ENCODE results near the gene NAA15. TPM values are rescaled to one million over a fixed set of nuclear protein-coding genes. Genes with fewer than 3 reads are reported as not detected.
"Not testable (repeated sequence)": the region's sequence is repeated elsewhere in the genome, so short reads cannot be mapped to it uniquely, and the experiment has no call there.

Gene NAA15
- polyA plus RNA-seq, 4 donors: 30.0 to 38.8 (median 36.5) TPM

DNA sequence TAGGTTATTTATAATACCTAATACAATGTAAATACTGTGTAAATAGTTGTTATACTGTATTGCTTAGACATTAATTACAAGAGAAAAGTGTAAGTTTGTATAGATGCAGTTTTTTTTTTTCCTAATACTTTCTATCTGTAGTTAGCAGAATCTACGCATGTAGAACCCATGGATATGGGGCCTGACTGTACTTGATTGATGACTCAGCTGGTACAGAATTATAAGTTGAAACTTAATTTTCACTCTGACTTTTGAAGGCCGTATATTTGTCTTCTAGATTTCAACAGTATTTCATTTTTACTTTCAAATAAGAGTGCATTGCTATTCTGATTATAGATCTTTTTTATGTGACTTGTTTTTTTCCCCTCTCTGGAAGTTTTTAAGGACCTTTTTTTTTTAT, 31.7 kb downstream of the NAA15 start:
- DNase-seq (ENCODE audit: low read depth in 4 of 4, low spot score in 3 of 4): no peak

- no peak for DNase-seq (ENCODE audit: low read depth in 4 of 4, low spot score in 3 of 4)
Measured at GRCh38 chr4:139337612-139338011, 36.3 kb downstream of the NAA15 start.

- DNase-seq (ENCODE audit: low read depth in 4 of 4, low spot score in 3 of 4): no peak
Measured at GRCh38 chr4:139361301-139361700, 60.0 kb downstream of the NAA15 start.

- no peak for DNase-seq (ENCODE audit: low read depth in 4 of 4, low spot score in 3 of 4)
Measured at GRCh38 chr4:139367421-139368090, 66.3 kb downstream of the NAA15 start.

- DNase-seq (ENCODE audit: low read depth in 4 of 4, low spot score in 3 of 4): peak in 1 of 4 donors; percentile 8
Measured at GRCh38 chr4:139368998-139369397, 67.7 kb downstream of the NAA15 start.

- no peak for DNase-seq (ENCODE audit: low read depth in 4 of 4, low spot score in 3 of 4)
Measured at GRCh38 chr4:139374251-139374650, 72.9 kb downstream of the NAA15 start.

DNA sequence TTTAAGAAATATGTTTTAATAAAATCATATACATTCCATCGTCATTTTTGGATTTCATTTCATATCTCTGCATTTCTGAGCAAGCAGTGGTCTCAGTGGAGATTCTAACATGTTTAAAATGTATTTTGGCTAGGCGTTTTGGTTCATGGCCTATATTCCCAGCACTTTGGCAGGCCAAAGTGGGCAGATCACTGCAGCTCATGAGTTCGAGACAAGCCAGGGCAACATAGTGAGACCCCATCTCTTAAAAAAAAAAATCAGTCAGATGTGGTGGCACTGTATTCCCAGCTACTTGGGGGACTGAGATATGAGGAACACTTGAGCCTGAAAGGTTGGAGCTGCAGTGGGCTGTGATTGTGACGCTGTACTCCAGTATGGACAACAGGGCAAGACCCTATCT, 85.1 kb downstream of the NAA15 start:
- DNase-seq (ENCODE audit: low read depth in 4 of 4, low spot score in 3 of 4): no peak

- DNase-seq (ENCODE audit: low read depth in 4 of 4, low spot score in 3 of 4): no peak
Measured at GRCh38 chr4:139389102-139389501, 87.8 kb downstream of the NAA15 start.

DNA sequence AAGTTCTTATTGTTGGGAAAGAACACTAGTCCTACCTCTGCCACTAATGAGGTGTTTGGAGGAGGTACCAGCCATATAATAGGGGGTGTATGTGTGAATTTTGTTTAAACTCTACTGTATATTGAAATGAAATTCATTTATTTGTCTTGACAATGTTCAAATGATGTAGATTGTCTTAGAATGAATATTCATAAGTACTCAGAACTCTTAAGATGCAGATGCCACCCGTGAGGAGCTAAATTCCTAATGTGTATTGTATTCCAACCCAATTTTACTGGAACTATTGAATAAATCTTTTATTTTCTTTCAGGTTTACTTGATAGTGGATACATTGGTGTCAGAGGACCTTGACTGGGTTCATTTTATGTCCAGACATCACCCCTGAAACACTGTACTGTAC, 88.7 kb downstream of the NAA15 start:
- no peak for DNase-seq (ENCODE audit: low read depth in 4 of 4, low spot score in 3 of 4)

DNA sequence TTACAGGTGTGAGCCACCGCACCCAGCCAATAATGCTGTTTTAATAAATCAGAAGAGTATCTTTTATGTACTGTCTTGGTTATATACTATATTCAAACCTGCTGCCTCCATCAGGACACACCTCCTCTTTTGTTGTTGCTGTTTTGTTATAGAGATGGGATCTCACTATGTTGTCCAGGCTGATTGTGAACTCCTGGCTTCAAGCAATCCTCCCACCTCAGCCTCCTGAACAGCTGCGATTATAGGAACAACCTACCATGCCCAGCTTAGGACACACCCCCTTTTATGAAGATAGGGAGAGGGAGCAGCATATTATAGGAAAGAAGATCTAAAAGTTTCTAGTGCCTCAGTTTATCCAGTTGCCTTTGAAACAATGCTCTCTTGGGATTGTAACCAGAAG, 90.4 kb downstream of the NAA15 start:
- no peak for DNase-seq (ENCODE audit: low read depth in 4 of 4, low spot score in 3 of 4)

- no peak for DNase-seq (ENCODE audit: low read depth in 4 of 4, low spot score in 3 of 4)
Measured at GRCh38 chr4:139392797-139393196, 91.5 kb downstream of the NAA15 start.

GRCh38 chr4:139401368-139401767, 100.1 kb downstream of the NAA15 start:
- no peak for DNase-seq (ENCODE audit: low read depth in 4 of 4, low spot score in 3 of 4)

DNA sequence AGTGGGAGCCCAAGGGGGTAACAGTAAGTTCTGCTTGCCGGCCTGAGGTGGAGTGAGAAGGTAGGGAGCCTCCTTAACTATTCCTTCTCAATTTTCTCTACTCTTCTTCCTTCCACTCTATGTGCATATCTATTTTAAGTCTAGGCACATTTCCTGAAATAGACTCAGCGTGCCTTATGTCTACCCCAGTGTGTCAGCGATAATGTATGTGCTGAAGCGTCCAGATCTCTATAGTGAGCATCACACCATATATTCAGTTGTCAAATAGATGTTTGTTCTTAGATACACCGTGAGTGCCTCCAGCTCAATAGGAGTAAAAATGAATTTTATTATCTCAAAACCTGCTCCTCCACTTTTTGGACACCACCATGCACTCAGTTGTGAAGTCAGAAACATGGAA, 101.1 kb downstream of the NAA15 start:
- no peak for DNase-seq (ENCODE audit: low read depth in 4 of 4, low spot score in 3 of 4)

DNA sequence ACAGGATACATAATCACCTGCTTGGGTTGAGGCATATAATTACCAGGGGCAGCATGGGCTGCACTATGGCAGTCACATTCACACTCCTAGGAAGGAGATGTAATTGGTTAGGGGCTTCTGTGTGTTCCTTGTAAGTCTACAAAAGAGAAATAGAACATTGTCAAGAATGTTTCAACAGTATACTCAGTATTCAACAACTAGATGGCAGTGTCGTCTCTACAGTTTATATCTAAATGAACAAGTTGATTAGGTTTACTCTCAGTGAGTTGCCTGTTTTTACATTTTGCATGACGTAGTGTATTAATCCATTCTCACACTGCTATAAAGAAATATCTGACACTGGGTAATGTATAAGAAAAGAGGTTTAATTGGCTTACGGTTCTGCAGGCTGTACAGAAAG, 102.2 kb downstream of the NAA15 start:
- no peak for DNase-seq (ENCODE audit: low read depth in 4 of 4, low spot score in 3 of 4)

GRCh38 chr4:139410312-139410711, 109.0 kb downstream of the NAA15 start:
- no peak for DNase-seq (ENCODE audit: low read depth in 4 of 4, low spot score in 3 of 4)

DNA sequence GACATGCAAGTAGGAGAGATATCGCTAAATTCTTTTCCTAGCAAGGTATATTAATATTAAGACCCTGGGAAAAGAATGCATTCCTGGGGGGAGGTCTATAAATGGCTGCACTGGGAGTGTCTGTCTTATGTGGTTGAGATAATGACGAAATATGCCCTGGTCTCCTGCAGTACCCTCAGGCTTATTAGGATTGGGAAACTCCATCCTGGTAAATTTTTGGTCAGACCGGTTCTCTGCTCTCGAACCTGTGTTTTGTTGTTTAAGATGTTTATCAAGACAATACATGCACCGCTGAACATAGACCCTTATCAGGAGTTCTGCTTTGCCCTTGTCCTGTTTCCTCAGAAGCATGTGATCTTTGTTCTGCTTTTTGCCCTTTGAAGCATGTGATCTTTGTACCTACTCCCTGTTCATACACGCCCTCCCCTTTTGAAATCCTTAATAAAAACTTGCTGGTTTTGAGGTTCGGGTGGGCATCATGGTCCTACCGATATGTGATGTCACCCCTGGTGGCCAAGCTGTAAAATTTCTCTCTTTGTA, 113.4 kb downstream of the NAA15 start:
- DNase-seq (ENCODE audit: low read depth in 4 of 4, low spot score in 3 of 4): not testable (repeated sequence)

- DNase-seq (ENCODE audit: low read depth in 4 of 4, low spot score in 3 of 4): peak in 1 of 4 donors; percentile 25
Measured at GRCh38 chr4:139416073-139416673, 114.9 kb downstream of the NAA15 start.

- DNase-seq (ENCODE audit: low read depth in 4 of 4, low spot score in 3 of 4): peak in 2 of 4 donors; percentile 22 to 28
Measured at GRCh38 chr4:139419388-139419914, 118.1 kb downstream of the NAA15 start.

DNA sequence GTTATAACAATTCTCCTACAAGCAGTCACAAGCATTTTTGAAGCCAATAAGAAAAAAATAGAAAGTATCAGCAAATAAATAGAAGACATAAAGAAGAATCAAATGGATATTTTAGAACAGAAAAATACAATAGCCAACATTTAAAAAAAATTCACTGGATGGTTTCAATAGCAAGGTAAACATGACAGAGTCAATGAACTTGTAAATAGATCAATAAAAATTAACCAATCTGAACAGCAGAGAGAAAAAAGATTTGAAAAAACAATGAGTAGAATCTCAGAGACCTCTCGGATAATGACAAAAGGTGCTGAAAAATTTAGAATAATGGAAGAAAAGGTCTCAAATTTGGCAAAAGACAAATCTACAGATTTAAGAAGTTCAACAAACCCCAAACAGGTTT, 119.3 kb downstream of the NAA15 start:
- DNase-seq (ENCODE audit: low read depth in 4 of 4, low spot score in 3 of 4): no peak

DNA sequence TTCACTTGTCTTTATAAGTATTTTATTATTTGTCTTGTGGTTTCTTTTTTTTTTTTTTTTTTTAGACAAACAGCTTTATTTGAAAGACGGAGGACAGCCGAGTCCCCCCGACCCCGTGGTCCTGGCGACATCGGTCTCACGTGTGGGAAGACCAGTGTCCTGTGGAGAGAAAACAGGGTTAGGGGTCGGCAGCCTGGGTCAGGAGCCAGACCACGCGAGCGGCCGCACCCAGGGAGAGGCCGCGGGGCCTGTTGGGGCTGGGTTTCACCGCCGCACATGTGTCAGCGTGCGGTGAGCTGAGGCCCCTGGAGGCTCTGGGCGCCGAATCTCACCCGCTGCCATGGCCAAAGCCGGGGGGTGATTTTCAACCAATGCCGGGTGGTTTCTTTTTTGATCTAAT, 134.8 kb downstream of the NAA15 start:
- no peak for DNase-seq (ENCODE audit: low read depth in 4 of 4, low spot score in 3 of 4)

- DNase-seq (ENCODE audit: low read depth in 4 of 4, low spot score in 3 of 4): no peak
Measured at GRCh38 chr4:139438141-139438540, 136.8 kb downstream of the NAA15 start.

DNA sequence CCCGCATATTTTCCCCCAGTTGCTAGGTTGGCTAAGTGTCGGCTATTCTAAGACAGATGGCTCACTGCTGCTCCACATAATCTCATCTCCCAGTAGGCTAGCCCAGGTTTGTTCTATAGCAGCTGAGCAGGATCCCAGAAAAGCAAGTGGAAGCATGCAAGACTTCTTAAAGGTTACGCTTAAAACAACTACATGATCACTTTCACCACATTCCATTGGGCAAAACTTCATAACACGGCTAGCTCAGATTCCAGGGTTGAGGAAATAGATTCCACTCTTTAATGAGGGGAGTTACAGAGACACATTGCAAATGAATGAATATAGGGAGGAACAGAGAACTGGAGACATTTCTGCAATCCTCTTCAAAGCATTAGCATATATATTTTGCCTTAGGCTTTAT, 139.7 kb downstream of the NAA15 start:
- DNase-seq (ENCODE audit: low read depth in 4 of 4, low spot score in 3 of 4): no peak

All from right renal pelvis (tissue), 4 donors.